ENCODE results near the gene CABLES2. TPM values are rescaled to one million over a fixed set of nuclear protein-coding genes. Genes with fewer than 3 reads are reported as not detected.

Gene CABLES2
- total RNA-seq, 2 donors from 2014 or later = 1.6 to 2.6 TPM

GRCh38 chr20:62391165-62392076 is 15.7 kb downstream of the CABLES2 start:
- no peak for DNase-seq
- Histone ChIP-seq H3K27me3 (no peaks in the 10 kb centered on the region), H3K27ac (no peak overlapping the region), H3K4me3 (no peak overlapping the region), H3K4me1 (peaks cover 14% of the 10 kb centered on the region), H3K9me3 (no peaks in the 10 kb centered on the region), H3K36me3 (replicated peaks in 1 of 2; ENCODE audit: insufficient read depth in 1 of 2, low read depth in 2 of 2) (peaks cover 0 to 8% of the 10 kb centered on the region in 2 donors)
- intact Hi-C loops (cut with DNase I) = no loop called here
- TF ChIP-seq, protein P1, sequence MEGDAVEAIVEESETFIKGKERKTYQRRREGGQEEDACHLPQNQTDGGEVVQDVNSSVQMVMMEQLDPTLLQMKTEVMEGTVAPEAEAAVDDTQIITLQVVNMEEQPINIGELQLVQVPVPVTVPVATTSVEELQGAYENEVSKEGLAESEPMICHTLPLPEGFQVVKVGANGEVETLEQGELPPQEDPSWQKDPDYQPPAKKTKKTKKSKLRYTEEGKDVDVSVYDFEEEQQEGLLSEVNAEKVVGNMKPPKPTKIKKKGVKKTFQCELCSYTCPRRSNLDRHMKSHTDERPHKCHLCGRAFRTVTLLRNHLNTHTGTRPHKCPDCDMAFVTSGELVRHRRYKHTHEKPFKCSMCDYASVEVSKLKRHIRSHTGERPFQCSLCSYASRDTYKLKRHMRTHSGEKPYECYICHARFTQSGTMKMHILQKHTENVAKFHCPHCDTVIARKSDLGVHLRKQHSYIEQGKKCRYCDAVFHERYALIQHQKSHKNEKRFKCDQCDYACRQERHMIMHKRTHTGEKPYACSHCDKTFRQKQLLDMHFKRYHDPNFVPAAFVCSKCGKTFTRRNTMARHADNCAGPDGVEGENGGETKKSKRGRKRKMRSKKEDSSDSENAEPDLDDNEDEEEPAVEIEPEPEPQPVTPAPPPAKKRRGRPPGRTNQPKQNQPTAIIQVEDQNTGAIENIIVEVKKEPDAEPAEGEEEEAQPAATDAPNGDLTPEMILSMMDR (IDR thresholded peaks at IDR 0.05) = no peak
- no peak for TF ChIP-seq POLR2A (IDR thresholded peaks at IDR 0.05)
- WGBS, 2 donors = 89 to 91% methylated on average over 30 to 44 of the region's 44 CpGs
- no peak for ATAC-seq

GRCh38 chr20:62390317-62391164 is 16.5 kb downstream of the CABLES2 start:
- peaks cover 20% of the 10 kb centered on the region for H3K4me1 ChIP-seq
- no peaks in the 10 kb centered on the region for H3K27me3 ChIP-seq
- TF ChIP-seq, protein P1 (IDR thresholded peaks at IDR 0.05) = no peak
- no peak for TF ChIP-seq POLR2A (IDR thresholded peaks at IDR 0.05)
- WGBS, 2 donors = 75 to 83% methylated on average over 29 of the region's 29 CpGs
- ATAC-seq (no peak), DNase-seq (no peak)
- no peak overlapping the region for H3K4me3 ChIP-seq
- peaks cover 0 to 8% of the 10 kb centered on the region in 2 donors for H3K36me3 ChIP-seq (replicated peaks in 1 of 2; ENCODE audit: insufficient read depth in 1 of 2, low read depth in 2 of 2)
- H3K9me3 ChIP-seq = no peaks in the 10 kb centered on the region
- intact Hi-C loops (cut with DNase I) = no loop called here
- H3K27ac ChIP-seq = no peak overlapping the region

DNA sequence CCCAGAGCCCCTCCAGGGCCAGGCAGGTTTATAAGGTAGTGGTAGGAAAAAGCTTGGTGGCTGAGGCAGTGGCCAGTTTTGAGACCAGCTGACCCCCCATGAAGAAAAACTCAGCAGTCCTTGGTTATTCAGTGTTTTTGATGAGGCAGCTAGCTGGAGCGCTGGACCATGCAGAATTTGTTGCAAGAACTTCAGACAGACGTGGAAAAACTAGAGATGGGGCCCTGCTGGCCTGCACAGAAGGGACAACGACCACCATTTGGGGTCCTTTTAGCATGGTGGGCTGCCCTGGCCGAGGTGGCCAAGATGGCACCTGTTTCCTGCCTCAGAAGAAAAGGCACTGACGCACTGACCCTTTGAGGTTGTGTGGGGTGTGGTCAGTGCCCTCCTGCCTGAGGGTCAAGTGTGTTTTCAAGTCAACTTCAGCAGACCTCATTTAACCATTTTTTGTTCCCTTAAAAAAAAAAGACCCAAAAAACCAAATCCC is 17.4 kb downstream of the CABLES2 start:
- Histone ChIP-seq H3K9me3 (no peaks in the 10 kb centered on the region), H3K36me3 (replicated peaks in 1 of 2; ENCODE audit: insufficient read depth in 1 of 2, low read depth in 2 of 2) (peaks cover 0 to 8% of the 10 kb centered on the region in 2 donors), H3K4me1 (peaks cover 27% of the 10 kb centered on the region), H3K27me3 (no peaks in the 10 kb centered on the region), H3K4me3 (no peak overlapping the region), H3K27ac (no peak overlapping the region)
- TF ChIP-seq POLR2A (IDR thresholded peaks at IDR 0.05) = no peak
- TF ChIP-seq, protein P1 (IDR thresholded peaks at IDR 0.05) = no peak
- WGBS, 2 donors = 80 to 81% methylated on average over 5 of the region's 5 CpGs
- ATAC-seq (no peak), DNase-seq (no peak)
- intact Hi-C loops (cut with DNase I) = no loop called here

DNA sequence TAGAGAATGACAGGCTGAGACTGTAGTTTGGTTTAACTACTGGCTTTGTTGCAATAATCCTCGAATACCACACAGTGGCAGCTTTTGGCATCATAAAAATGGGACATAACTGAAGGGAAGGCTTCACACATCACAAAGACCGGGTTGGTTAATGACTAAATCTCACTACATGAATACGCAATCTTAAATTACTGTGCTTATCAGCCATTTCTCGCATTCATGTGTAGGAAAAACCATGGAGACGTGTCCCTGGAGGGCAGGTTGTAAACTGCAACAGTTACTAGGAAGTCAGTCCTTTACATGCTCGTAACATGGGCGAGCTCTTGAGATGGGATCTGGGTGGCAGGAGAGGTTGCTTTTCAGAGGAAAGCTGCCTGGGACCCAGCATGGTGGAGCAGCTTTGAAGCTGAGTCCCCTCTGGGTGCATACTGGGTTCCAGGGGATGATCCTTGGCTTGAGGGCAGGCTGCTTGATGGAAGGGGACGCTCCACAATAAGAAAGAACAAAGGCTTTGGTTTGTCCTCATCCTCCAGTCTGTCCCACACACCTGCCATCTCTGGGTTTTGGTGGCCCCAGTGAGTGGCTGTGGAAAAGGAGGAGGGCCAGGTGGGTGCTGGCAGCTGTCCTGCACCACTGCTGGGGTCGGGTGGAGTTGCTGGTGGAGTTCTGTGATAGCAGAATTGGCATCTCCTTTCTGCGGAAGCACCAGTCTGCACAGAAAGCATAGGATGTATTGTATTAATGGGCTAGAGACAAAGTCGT is 18.1 kb downstream of the CABLES2 start:
- Histone ChIP-seq H3K27me3 (no peaks in the 10 kb centered on the region), H3K4me3 (no peak overlapping the region), H3K9me3 (no peaks in the 10 kb centered on the region), H3K36me3 (replicated peaks in 1 of 2; ENCODE audit: insufficient read depth in 1 of 2, low read depth in 2 of 2) (peaks cover 0 to 8% of the 10 kb centered on the region in 2 donors), H3K4me1 (peaks cover 27% of the 10 kb centered on the region), H3K27ac (no peak overlapping the region)
- intact Hi-C loops (cut with DNase I) = no loop called here
- TF ChIP-seq, protein P1 (IDR thresholded peaks at IDR 0.05) = no peak
- no peak for TF ChIP-seq POLR2A (IDR thresholded peaks at IDR 0.05)
- WGBS, 2 donors = 74 to 85% methylated on average over 10 to 11 of the region's 11 CpGs
- DNase-seq (no peak), ATAC-seq (no peak)
